ENCODE data around the gene FBH1.
"Not testable (repeated sequence)": the region's sequence is repeated elsewhere in the genome, so short reads cannot be mapped to it uniquely, and the experiment has no call there.

Gene FBH1

DNA sequence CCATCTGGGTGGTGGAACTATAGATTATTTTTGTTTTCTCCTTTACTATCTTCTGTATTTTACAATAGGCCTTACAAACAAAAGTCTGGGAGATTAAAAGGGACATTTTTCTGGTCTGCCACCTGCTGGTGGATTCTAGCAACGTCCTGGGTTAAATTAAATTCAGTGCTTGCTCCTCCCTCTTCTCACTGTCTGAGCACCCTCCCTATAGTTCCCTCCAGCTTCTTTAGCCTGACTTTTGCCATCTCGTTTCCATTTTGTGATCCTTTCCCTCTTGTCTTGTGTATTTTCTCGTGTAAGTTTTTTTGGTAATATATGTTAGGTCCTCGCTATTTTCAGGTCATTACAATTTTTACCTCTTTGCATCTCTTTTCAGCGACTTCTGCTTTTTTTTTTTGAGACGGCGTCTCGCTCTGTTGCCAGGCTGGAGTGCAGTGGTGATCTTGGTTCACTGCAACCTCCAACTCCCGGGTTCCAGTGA, 16.5 kb upstream of the FBH1 start:
- DNase-seq (ENCODE audit: extremely low read depth in 1 of 2, low read depth in 1 of 2), result peak in 1 of 2 donors; percentile 47

- DNase-seq (ENCODE audit: extremely low read depth in 1 of 2, low read depth in 1 of 2), result no peak
Measured at GRCh38 chr10:5876181-5876768, 13.8 kb upstream of the FBH1 start.

DNA sequence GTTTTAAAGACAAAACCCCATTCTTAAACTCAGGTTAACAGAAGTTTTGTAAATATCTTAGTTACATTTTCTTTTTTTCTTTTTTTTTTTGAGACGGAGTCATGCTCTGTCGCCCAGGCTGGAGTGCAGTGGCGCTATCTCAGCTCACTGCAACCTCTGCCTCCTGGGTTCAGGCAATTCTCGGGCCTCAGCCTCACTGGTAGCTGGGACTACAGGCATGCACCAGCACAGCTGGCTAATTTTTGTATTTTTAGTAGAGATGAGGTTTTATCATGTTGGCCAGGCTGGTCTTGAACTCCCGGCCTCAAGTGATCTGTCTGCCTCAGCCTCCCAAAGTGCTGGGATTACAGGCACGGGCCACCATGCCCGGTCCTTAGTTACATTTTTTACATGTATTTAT, 13.0 kb upstream of the FBH1 start:
- DNase-seq (ENCODE audit: extremely low read depth in 1 of 2, low read depth in 1 of 2), result not testable (repeated sequence)

DNA sequence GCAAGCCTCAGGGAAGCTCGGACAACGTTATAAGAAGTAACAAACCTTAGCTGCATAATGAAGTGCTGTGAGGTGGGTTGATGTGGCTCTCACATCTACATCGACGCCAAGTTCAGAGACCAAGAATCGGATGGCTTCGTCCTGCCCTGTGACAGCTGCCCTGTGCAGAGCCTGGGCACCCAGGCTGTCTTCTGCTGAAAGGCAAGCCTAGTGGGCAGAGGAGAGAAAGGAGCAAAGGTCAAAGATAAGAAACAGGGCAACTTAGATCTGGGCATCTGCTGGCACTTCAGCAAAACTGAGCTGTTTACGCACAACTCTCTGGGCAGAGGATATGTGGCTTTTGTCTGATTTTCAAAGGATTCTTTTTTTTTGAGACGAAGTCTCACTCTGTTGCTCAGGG, 7.1 kb upstream of the FBH1 start:
- no peak for DNase-seq (ENCODE audit: extremely low read depth in 1 of 2, low read depth in 1 of 2)

GRCh38 chr10:5885619-5886018, 4.4 kb upstream of the FBH1 start:
- DNase-seq (ENCODE audit: extremely low read depth in 1 of 2, low read depth in 1 of 2), result no peak

DNA sequence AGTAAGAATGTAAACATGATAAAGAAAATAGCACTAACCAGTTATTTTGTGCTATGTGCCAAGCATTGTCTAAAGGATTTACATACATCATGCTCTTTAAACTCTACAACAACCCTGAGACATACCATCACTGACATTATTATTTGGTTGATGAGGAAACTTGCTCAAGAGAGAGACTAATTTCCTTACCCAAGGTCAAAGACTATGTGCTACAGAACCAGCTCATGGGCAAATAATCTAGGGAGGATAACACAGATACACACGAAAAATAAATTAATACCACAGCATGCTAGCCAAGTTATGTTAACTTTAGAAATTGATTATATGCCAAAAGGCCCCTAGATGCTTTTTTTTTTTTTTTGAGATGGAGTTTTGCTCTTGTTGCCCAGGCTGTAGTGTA, 3.0 kb upstream of the FBH1 start:
- DNase-seq (ENCODE audit: extremely low read depth in 1 of 2, low read depth in 1 of 2), result no peak

GRCh38 chr10:5887641-5888040, 2.4 kb upstream of the FBH1 start:
- no peak for DNase-seq (ENCODE audit: extremely low read depth in 1 of 2, low read depth in 1 of 2)

DNA sequence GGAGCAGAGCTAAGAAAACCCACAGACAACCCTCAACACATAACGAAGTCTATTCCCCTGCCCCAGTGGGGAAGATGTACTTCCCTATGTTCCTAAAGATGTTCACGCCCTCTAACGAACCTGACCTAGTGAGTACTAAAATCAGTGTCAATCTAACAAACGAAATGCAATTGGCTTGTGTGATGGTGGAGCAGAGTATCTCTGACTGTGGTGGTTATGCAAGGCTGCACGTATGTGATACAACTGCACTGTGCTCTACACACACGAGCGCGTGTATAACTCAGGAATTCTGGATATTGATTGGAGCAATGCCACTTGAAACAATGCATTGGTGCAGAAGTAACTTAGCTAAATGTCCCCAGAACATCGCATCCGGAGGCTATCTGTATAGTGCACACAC, 1.7 kb upstream of the FBH1 start:
- DNase-seq (ENCODE audit: extremely low read depth in 1 of 2, low read depth in 1 of 2), result no peak

GRCh38 chr10:5888843-5889623, 1.0 kb upstream of the FBH1 start:
- DNase-seq (ENCODE audit: extremely low read depth in 1 of 2, low read depth in 1 of 2), result peak in 1 of 2 donors; percentile 11

DNA sequence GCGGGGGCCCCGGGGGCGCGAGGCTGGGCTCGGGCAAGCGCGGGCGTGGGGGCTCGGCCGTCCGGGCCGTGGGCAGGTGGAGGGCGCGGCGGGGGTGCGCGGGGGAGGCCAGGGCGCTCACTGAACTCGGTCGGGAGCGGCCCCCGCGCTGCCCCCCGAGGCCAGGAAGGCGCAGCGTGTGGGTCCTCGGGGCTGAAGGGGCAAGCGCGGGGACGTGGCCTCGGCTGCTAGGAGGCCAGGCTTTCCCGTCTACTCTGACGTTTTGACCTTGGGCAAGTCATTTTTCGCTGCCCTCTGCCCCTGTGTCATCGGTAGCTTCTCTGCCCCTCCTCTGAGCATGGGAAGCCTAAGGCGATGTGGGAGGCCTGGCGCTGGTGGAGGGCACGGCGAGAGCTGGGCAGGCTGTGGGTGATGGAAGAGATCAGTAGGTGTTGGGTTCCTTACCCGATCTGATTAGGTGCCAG, 441 bp downstream of the FBH1 start:
- DNase-seq (ENCODE audit: extremely low read depth in 1 of 2, low read depth in 1 of 2), result no peak

DNA sequence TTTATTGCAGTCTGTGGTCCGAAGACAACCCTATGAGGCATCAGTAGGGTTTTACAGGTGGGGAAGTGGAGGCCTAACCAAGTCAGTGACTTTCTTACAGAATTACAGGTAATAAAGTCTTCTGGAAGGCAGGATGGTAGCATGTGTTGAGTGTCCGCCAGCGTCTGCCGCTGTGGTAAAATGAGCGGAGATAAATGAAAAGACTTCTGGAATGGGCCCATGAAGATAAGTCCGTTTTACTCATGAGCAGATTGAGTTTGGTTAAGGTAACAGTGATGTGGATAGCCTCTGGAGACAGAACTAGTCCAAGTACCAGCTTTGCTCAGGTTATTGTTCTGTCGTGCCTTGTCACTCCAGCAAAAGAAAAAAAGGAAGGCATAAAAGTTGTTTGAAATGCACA, 966 bp downstream of the FBH1 start:
- DNase-seq (ENCODE audit: extremely low read depth in 1 of 2, low read depth in 1 of 2), result no peak

DNA sequence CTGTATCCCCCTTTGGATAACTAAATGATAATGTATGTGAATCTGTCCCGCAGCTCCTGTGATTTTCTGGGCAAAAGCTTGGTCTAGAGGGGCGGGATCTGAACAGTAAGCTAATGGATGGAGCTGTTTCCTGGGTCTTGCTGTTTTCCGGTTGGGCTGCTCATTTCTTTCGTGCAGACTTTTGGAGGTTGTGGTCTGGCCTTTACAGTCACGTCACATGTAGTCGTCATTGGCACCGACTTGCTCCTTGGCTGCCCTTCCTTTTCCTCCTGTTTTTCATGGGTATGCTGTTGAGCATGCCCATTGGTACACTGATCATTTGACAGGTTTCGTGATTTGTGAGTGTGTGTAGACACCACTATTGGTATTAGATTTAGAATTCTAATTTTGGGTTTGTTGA, 2.0 kb downstream of the FBH1 start:
- no peak for DNase-seq (ENCODE audit: extremely low read depth in 1 of 2, low read depth in 1 of 2)

DNA sequence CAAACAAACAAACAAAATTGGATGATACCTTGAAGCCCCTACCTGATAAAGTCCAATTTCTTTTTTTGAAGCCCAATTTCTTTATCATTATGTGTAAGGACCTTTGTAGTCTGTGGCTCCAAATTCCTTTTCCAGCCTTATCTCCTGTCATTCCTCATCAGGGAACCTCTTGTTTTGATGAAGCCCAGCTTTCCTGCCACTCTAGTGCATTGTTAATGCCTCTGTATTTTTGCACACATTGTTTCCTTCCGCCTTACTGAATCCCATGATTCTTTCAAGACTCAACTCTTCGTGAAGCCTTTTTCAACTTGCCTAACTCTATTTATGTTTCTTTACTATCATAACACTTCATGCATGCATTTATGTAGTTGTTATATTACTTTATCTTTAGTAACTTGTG, 3.3 kb downstream of the FBH1 start:
- no peak for DNase-seq (ENCODE audit: extremely low read depth in 1 of 2, low read depth in 1 of 2)

GRCh38 chr10:5894403-5894802, 4.4 kb downstream of the FBH1 start:
- DNase-seq (ENCODE audit: extremely low read depth in 1 of 2, low read depth in 1 of 2), result no peak

DNA sequence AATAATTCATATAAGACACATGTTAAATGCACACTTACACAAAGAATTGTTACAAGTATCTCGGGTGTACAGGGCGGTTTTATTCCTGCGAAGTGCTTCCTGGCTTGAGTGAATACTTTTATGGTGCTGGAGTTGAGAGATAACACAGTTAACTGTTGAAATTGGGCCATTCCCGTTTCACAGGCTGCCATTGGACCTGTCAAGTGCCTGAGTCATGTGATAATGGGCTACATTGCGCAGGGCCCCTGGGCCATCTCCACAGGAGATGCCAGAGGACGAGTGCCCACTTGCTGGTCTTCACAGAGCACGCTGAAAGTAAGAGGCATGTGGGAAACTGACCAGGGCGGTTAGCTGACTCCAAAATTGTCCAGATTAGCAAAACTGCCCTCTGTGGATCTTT, 4.8 kb downstream of the FBH1 start:
- DNase-seq (ENCODE audit: extremely low read depth in 1 of 2, low read depth in 1 of 2), result no peak

DNA sequence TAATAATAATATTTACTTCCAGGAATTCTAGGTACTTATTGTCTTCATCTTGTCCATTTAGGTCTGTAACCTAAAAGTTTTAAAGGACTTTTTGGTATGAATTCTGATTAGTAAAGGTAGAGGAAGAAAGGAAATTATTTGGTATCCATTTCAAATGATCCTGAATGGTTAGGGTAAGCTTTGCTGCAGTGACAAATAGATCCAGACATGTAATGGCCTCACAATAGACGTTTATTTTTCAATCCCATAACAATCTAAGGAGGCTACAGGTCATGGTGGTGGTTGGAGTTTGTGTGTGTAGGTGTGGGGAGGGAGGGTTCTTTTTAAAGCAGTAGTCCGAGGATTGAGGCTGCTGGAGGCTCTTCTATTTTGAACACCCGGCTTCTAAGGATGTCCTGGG, 5.3 kb downstream of the FBH1 start:
- DNase-seq (ENCODE audit: extremely low read depth in 1 of 2, low read depth in 1 of 2), result no peak

DNA sequence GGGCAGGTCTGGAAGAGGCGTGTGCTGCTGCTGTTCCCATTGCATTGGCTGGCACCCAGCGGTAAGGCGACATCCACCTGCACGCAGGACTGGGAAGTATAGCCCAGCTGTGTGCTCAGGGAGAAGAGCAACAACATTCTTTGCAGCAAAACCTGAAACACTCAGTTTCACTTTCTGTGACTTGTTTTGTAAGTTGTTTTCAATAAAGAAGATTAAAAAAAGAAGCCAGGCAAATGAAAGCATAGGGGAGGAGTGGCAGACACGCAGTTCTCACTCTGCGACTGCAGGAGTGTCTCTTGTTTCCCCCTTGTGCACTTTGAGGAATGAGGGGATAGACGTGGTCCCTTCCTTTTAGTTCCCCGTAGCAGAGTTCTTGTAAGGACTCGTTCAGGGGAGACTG, 5.8 kb downstream of the FBH1 start:
- DNase-seq (ENCODE audit: extremely low read depth in 1 of 2, low read depth in 1 of 2), result no peak

GRCh38 chr10:5896208-5897052, 6.4 kb downstream of the FBH1 start:
- no peak for DNase-seq (ENCODE audit: extremely low read depth in 1 of 2, low read depth in 1 of 2)

- no peak for DNase-seq (ENCODE audit: extremely low read depth in 1 of 2, low read depth in 1 of 2)
Measured at GRCh38 chr10:5897053-5897340, 7.0 kb downstream of the FBH1 start.

DNA sequence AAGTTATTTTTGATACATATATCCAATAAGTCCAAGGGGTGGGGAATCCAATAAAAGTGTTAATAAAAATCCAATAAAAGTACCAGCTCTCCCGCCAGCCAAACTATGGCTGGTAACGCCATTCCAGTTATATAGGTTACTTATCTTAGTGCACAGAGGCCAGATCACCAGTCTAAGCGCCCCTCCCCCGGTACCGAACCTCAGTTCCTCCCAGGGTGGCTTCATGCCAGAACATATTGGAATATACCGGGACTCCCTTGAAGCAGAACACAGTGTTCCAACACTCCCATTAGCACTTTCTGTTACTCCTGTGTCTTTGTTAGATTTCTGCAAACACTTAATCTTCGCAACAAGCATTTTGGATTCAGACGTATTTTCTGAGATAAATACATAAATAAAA, 7.5 kb downstream of the FBH1 start:
- DNase-seq (ENCODE audit: extremely low read depth in 1 of 2, low read depth in 1 of 2), result no peak

DNA sequence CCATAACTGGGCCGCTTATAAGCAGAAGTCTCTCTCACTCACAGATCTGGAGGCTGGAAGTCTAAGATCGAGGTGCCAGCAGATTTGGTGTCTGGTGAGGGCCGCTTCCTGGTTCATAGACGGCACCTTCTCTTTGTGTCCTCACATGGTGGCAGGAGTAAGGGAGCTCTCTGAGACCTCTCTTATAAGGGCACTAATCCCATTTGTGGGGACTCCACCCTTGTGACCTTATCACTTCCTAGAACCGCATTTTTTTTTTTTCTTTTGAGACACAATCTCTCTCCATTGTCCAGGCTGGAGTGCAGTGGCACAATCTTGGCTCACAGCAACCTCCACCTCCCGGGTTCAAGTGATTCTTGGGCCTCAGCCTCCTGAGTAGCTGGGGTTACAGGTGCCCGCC, 8.1 kb downstream of the FBH1 start:
- DNase-seq (ENCODE audit: extremely low read depth in 1 of 2, low read depth in 1 of 2), result no peak

GRCh38 chr10:5900247-5900646, 10.2 kb downstream of the FBH1 start:
- DNase-seq (ENCODE audit: extremely low read depth in 1 of 2, low read depth in 1 of 2), result no peak
